Stimulated activated CD4-positive, alpha-beta T cell treated with anti-CD3 and anti-CD28 coated beads, Interleukin-2, amount 100 ng/mL, for 24 hours (primary cell): Measurements from ENCODE around the gene GALNT2.

Experiments
- DNase-seq, 2 donors: peaks; one replicate each; pipeline ENCODE4 v3.0.0-alpha.2; 2020

GALNT2 gene

DNA sequence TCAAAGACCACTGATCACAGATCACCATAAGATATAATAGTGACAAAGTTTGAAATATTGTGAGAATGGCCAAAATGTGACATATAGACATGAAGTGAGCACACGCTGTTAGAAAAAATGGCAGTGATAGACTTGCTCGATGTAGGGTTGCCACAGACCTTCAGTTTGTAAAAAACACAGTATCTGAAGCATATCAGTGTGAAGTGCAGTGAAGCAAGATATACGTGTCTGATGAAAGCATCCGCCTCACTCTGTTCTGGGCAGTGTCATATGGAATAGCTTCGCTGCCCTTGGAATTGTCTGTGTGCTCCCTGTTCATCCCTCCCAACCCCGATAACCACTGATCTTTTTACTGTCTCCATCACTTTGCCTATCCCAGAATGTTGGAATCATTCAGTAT, 50.7 kb downstream of the GALNT2 start:
- DNase-seq, result no peak

DNA sequence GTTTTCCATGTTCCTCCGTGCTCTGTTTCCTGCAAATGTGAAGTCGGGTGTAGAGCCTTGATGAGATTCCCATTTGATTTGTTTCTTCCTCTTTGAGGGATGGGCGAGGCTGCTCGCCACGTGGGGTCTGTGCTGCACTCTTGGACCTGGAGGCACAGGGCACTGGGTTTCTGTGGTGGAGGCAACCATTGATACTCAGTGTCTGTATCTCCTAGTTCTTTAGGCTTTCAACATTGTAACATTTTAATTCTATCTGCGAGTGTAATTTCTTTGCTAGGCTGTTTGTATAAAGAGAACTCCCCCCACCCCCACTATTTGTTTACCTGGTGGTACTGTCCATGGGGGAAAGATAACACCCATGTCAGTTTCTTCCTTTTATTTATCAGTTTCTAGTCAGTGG, 52.3 kb downstream of the GALNT2 start:
- no peak for DNase-seq

GRCh38 chr1:230120289-230120920, 53.4 kb downstream of the GALNT2 start:
- DNase-seq, result no peak

DNA sequence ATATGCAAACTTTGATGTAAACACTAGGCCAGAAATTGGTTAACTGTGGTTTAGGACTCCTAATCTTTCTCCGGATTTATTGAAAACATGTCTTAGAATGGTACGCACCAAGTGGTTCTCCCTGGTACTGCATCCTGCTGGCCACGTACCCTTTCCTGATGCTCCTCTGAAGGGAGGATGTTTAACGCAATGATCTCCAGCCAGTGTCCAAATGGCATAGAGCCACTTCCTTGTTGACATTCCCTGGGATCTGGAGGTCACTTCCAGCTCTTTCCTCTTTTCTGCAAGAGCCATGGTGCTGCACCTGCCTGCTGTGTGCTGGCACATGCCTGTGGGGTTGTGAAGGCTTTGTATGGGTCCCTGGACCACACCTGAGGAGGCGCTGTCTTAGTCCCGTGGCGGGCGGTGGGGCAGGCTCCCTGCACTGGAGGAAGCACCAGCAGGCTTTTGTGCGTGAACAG, 53.9 kb downstream of the GALNT2 start:
- peak in 1 of 2 donors; percentile 23 for DNase-seq

GRCh38 chr1:230121950-230122349, 54.9 kb downstream of the GALNT2 start:
- no peak for DNase-seq

DNA sequence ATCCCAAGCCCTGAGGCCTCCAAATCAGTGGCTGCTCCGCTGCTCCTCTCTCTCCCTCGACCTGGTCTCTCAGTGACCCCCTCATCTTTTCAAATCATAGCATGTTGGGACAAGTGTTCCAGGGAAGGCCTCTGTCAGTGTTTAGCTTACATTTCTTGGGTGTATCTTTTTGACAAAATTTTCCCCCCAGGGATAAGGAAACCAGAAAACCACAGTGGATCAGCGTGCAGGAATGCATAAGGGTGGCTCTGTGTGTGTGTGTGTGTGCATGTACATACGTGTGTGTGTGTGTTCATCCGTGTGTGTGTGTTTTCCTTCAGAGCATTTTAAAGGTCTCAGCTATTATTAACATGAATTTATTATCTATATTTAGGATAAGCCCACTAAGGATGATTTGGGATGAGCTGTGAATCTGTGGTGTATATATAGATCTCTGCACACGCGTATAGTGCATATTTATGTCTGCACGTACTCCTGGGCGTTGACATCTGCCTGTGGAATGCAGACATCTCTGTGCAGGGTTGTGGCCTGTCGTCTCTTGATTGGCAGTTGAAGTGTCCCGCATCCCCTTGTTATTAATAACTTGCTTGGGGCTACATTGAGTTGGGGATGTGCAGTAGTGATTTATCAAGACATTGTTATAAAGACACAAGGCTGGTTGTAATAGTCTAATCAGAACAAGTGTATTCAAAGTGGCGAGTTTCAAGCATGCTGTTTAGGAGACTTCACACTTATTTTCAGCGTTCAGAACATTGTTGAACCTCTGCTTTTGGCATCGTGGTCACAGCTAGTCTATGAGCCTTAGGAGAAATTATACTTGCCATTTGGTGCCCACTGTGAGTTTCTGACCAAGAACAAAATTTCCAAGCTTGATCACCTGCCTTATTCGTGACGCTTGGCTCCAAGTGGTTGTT, 55.6 kb downstream of the GALNT2 start:
- no peak for DNase-seq

GRCh38 chr1:230123280-230124185, 56.5 kb downstream of the GALNT2 start:
- no peak for DNase-seq

DNA sequence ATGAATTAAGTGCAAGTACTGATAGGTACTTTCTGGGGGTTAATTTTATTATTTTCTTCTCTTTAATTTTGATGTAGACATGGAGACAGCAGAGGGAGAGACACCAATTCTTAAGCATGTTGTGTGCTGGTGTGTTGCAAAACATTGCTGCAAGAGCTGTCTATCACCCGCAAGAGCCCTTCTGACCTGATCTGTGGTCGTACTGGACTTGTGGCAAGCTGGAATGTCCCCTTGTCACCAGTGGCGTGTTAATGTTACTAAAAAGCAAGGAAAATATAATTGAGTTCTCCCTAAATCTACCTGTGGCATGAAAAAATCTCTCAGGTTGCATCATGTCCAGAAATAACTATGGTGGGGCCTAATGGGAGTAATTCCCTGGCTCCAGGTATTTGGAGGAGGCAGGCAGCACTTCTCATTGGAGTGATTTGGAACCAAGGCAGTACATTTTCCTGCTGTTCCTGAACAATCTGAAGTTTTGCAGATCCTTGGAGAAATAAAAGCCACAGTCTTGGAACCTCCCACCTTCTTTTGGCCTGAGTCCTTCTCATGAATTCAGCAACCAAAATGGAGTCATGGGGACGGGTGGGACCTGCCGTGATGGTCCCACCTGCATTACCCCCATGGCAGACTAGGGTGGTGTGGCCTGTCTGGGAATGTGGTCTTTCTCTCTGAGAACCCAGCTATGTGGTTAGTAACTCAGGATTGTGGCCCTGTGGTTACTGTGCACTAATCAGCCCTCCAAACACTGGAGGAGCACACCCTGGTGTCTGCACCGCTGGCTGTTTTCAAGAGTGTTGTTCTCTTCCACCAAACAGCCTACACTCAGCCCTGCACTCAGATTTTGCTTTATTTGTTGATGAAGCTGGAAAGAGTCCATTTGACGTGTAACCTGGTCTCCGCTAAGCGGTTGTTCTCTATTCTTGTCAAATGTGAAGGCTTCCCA, 57.4 kb downstream of the GALNT2 start:
- DNase-seq, result no peak

GRCh38 chr1:230125141-230125540, 58.1 kb downstream of the GALNT2 start:
- no peak for DNase-seq

GRCh38 chr1:230125640-230126528, 58.8 kb downstream of the GALNT2 start:
- DNase-seq, result peak in 1 of 2 donors; percentile 29

DNA sequence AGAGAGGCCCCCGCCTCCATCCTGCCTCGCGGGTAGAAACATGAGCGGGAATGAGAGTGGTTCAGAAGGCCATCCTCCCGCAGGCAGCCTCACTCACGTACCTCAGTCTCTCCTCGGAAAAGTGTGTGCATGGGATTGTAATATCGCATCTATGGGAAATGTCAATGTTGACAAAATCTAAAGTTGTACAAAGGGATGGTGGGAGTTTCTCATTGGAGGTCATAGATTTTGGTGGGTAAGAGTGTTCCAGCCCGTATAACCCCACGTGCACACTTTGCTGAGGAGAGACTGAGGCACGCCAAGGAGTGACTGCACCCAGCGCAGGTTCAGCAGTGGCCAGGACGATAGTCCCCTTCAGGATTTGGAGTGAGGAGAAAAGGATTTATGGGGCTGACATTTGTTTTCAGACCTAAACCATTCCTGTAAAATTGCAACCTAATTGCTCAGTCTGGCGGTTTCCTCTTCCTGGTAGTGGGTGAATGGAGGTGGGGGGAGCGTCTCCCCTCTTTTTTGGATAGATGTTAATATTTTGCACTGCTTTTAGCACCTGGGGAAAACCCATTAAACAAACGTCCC, 59.6 kb downstream of the GALNT2 start:
- DNase-seq, result no peak

- peak; percentile 61 for DNase-seq
Measured at GRCh38 chr1:230127105-230128054, 60.3 kb downstream of the GALNT2 start.

DNA sequence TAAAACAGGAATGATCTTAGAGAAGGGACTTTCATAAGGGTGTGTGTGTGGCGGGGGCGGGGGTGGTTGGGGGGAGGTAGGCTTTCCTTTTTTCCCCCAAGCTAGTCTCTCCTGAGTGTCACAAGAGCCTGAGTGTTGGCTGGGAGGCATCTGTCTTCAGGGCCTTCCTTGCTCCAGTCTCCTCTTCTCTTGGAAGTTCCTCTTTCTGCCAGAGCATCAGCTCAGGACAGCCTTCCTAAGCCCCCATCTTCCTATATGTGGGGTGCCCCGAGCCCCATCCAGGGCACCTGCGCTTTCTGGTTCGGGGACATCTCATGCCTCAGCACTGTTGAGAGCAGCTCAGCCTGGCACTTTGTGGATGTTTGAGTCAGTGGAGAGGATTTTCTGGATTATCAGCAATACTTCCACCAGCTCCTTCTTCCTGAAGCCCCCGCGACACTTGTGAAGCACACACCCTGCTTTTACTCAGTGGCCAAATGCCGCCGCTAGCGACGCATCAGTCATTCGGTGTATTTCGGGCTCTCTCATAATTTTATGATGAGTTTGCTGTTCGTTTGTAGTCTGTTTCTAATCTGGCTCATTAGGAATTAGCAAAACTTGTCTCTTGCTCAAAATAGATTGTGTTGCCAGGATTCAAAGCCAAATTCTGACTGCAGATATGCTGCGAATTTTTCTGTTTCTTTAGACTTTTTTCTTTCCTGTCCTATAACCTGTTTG, 61.7 kb downstream of the GALNT2 start:
- no peak for DNase-seq

GRCh38 chr1:230129341-230129740, 62.3 kb downstream of the GALNT2 start:
- DNase-seq, result no peak

GRCh38 chr1:230130172-230130944, 63.3 kb downstream of the GALNT2 start:
- DNase-seq, result no peak

- DNase-seq, result no peak
Measured at GRCh38 chr1:230131457-230131856, 64.4 kb downstream of the GALNT2 start.

- no peak for DNase-seq
Measured at GRCh38 chr1:230132758-230133157, 65.7 kb downstream of the GALNT2 start.

DNA sequence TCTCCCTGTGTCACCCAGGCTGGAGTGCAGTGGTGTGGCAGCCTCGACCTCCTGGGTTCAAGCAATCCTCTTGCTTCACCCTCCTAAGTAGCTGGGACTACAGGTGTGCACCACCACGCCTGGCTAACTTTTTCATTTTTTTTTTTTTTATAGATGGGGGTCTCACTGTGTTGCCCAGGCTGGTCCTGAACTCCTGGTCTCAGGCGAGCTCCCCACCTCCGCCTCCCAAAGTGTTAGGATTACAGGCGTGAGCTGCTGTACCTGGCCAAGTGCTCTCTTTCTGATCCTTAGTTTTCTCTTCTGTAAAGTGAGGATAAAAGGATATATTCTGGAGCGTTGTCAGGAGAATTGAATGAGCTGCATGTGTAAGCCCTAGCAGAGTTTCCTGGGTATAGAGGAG, 68.7 kb downstream of the GALNT2 start:
- no peak for DNase-seq
